Endometrial microvascular endothelial cells (primary cell): ENCODE measurements around the gene NOTCH2. TPM values are rescaled to one million over a fixed set of nuclear protein-coding genes. Genes with fewer than 3 reads are reported as not detected.

Experiments used
- in situ Hi-C: cut with HindIII; loops from 2 replicates; pipeline ENCODE4 v1.10.0; 2017; ENCODE audit warnings: low sequenced_read_pairs, low pct_unique_long_range_greater_than_20kb; ENCODE audit errors: inconsistent ontology term
- total RNA-seq: library from RNA; depleted of rRNA; stranded (reverse); fragments of >200 nt; gene quantifications from one replicate; pipeline ENCODE4 v1.2.3, GENCODE V29; 2015; ENCODE audit errors: inconsistent ontology term

Gene NOTCH2
- total RNA-seq, 1 donor from 2014 or later: 7.9 TPM

- in situ Hi-C loops: no loop called here
Observed at GRCh38 chr1:119919241-119919640, 150.2 kb downstream of the NOTCH2 start.

- in situ Hi-C loops: no loop called here
Observed at GRCh38 chr1:119918301-119918700, 151.2 kb downstream of the NOTCH2 start.

- in situ Hi-C loops: no loop called here
Observed at GRCh38 chr1:119917304-119918055, 152.0 kb downstream of the NOTCH2 start.

GRCh38 chr1:119915517-119915916 is 153.9 kb downstream of the NOTCH2 start:
- in situ Hi-C loops: no loop called here

GRCh38 chr1:119914071-119914470 is 155.4 kb downstream of the NOTCH2 start:
- in situ Hi-C loops: no loop called here

- in situ Hi-C loops: no loop called here
Observed at GRCh38 chr1:119912963-119913362, 156.5 kb downstream of the NOTCH2 start.

GRCh38 chr1:119911775-119912174 is 157.7 kb downstream of the NOTCH2 start:
- in situ Hi-C loops: no loop called here

- in situ Hi-C loops: no loop called here
Observed at GRCh38 chr1:119910618-119911017, 158.8 kb downstream of the NOTCH2 start.

- in situ Hi-C loops: no loop called here
Observed at GRCh38 chr1:119909890-119910596, 159.4 kb downstream of the NOTCH2 start.

- in situ Hi-C loops: no loop called here
Observed at GRCh38 chr1:119908661-119909060, 160.8 kb downstream of the NOTCH2 start.

- in situ Hi-C loops: no loop called here
Observed at GRCh38 chr1:119906927-119907652, 162.4 kb downstream of the NOTCH2 start.

- in situ Hi-C loops: no loop called here
Observed at GRCh38 chr1:119903443-119903835, 166.0 kb downstream of the NOTCH2 start.

- in situ Hi-C loops: no loop called here
Observed at GRCh38 chr1:119902775-119903442, 166.6 kb downstream of the NOTCH2 start.

GRCh38 chr1:119898981-119899720 is 170.3 kb downstream of the NOTCH2 start:
- in situ Hi-C loops: no loop called here

- in situ Hi-C loops: no loop called here
Observed at GRCh38 chr1:119898530-119898929, 170.9 kb downstream of the NOTCH2 start.

GRCh38 chr1:119896303-119896702 is 173.2 kb downstream of the NOTCH2 start, which contains the start of gene ADAM30:
TSS of gene ADAM30 (minus strand) at chr1:119896515. CDS start at chr1:119896336, 179 bp downstream.
- in situ Hi-C loops: no loop called here

- in situ Hi-C loops: no loop called here
Observed at GRCh38 chr1:119895102-119895501, 174.4 kb downstream of the NOTCH2 start.

- in situ Hi-C loops: no loop called here
Observed at GRCh38 chr1:119893827-119894700, 175.4 kb downstream of the NOTCH2 start.
